PC-9 (cell line): Measurements from ENCODE around the gene ETV1.

ENCODE experiments used
- EZH2 ChIP-seq: fragments of 200-600 bp; sonication (generic); IDR thresholded peaks from 2 replicates; pipeline ENCODE4 v1.8.0; 2017; ENCODE audit warnings: antibody characterized with exemption, low read depth
- TF ChIP-seq, protein P1 (sequence below): fragments of 200-600 bp; sonication (generic); conservative IDR thresholded peaks from 2 replicates; pipeline ENCODE4 v1.6.1; 2017; ENCODE audit warnings: mixed run types, antibody characterized with exemption, mild to moderate bottlenecking, moderate library complexity

DNA sequence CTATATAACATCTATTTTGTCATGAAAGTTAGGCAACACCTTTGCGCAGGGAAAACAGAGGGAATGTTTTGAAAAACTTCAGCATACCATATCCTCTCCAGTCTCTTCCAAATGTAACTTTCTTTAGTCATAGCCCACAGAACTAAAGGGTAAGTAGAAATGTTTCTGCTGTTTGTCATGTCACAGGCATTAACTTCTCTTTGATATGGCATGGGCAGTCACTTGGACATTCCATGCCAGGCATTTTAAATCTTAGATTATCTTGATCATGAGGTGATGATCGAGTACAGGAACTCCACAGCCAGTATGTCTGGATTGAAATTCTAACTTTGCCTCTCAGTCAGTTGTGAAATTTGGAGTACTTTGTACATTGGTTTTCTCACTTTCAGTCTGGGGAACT lies 27.5 kb upstream of the ETV1 start:
- TF ChIP-seq, protein P1, sequence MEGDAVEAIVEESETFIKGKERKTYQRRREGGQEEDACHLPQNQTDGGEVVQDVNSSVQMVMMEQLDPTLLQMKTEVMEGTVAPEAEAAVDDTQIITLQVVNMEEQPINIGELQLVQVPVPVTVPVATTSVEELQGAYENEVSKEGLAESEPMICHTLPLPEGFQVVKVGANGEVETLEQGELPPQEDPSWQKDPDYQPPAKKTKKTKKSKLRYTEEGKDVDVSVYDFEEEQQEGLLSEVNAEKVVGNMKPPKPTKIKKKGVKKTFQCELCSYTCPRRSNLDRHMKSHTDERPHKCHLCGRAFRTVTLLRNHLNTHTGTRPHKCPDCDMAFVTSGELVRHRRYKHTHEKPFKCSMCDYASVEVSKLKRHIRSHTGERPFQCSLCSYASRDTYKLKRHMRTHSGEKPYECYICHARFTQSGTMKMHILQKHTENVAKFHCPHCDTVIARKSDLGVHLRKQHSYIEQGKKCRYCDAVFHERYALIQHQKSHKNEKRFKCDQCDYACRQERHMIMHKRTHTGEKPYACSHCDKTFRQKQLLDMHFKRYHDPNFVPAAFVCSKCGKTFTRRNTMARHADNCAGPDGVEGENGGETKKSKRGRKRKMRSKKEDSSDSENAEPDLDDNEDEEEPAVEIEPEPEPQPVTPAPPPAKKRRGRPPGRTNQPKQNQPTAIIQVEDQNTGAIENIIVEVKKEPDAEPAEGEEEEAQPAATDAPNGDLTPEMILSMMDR: no peak
- no peak for TF ChIP-seq EZH2
